Measurements from ENCODE around the gene HS3ST6.
"Not testable (repeated sequence)": the region's sequence is repeated elsewhere in the genome, so short reads cannot be mapped to it uniquely, and the experiment has no call there.

The HS3ST6 gene

DNA sequence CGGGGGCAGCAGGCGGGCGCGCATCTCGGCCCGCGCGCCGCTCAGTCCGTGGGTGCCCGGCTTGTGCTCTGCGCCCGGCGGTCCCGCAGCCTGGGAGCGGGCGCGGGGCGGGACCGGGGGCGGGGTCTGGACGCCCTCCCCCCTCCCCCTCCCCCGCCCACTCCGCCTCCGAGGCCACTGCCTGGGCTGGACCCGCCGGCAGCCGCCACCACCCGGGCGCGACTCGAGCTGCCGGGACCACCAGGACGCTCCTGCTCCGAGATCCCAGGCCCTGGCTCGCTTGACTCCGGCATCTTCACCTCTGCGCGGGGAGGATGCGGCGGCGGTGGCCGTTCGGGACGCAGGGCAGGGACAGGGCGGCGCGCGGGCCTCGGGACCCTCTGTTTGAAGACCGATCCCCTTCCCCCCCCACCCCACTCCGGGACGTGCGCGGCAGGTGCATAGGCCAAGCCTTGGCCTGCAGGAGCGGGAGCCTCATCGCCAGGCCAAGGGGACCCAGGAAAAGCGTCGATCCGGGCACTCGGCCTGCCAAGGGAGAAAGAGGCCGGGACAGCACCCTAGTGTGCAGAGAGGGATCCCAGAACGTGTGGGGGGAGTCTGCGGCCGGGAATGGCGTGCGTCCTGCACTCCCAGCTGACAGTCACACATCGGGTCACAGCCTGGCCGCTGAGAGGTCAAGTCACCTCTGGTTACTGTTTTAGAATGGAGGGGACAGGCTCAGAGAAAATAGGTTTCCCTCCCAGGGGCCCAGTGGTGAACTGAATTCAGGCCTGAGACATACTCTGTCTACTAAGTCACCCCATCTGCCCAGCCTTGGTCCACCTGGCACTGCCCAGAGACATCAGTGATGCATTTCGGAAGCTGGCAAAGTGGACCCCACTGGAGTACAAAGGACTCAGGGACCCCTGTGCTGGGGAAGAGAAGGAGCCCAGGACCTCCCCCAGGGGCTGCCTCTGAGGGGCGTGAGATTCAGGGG is at the start of gene HS3ST6:
HS3ST6 (minus strand) TSS at position 65 of the 976 bp plus-strand sequence. CDS start 92 bp downstream, outside the sequence.
- no peak for DNase-seq (ENCODE audit: low spot score)

DNA sequence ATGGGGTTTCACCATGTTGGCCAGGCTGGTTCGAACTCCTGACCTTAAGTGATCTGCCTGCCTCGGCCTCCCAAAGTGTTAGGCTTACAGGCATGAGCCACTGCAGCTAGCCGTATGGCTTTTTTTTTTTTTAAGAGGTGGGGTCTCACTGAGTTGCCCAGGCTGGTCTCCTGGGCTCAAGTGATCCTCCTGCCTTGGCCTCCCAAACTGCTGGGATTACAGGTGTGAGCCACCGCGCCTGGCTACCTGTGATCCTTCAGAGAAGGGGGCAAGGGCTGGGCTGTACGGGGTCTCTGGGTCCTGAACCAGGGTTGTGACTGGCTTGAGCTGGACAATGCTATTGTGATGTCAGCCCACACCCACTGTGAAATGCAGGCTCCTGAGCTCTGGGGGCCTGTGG is 48.2 kb upstream of the HS3ST6 start, which contains the start of gene RNF151:
RNF151 (plus strand) TSS at position 397 of the 400 bp plus-strand sequence. CDS start 26 bp downstream, outside the sequence.
- no peak for DNase-seq (ENCODE audit: low spot score)

DNA sequence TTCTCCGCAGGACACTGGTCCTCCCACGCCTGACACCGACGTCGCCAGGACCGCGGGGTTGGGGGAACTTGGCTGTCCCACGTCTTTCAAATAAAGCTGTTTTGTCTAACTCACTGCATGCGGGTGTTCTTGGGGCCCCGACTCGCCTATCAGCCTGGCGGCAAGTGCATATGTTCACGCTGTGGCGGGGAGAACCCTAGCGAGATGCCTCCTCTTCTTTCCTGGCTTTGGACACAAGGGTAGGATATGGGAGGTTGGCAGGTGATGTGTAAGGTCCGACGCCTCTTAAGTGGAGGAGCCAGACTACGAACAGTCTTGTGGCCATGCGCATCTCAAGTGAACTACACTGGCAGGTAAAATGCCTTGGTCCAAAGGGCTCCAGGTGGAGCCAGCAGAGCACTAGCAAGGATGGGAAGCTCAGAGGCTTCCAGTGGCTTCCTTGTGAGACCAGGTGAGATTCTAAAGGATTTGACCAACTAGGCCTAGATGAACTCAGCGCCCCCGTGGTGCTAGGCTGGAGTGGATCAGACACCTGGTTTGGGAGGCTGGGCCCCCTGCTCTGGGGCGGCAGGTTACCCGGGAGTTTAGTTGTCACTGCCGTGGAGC is 47.3 kb upstream of the HS3ST6 start:
- no peak for DNase-seq (ENCODE audit: low spot score)

DNA sequence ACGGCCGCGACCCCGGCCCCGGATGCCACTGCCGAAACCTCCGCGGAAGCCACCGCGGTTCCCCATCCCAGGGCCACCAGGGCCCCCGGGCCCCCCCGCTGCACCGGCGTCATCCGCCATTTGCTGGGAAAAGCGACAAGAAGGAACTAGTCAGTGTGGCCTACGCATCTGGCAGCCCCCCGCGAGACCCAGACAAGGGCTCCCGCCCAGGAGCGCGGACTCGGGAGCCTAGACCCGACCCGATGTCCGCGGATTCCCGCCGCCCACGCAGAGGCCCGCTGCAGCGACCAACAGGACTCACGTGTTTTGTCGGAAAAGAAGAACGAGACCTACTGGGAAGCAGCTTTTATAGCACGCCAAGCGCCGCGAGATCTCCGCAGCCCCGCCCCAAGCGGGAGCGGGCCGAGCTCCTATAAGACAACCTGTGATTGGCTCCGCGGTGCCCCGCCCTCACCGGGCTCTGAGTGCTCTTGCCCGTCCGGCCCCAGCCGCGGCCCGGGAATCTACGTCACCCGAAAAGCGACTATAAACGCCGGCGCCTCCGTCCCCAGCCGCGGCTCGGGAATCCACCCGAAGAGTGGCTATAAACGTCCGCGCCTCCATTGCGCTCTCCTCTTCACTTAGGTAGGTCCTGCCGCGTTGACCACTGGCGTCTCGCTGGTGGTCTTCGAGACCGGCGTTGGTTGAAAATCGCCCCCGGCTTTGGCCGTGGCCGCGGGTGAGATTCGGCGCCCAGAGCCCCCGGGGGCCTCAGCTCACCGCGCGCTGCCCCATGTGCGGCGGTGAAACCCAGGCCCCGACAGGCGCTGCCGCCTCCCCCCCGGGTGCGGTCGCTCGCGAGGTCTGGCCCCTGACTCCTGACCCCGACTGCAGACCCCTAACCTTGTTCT is 46.5 kb upstream of the HS3ST6 start, which contains the start of gene RPS2:
RPS2 (minus strand) TSS at position 321 of the 890 bp plus-strand sequence; CDS start at position 120, 201 bp downstream.
- peak; percentile 98 for DNase-seq (ENCODE audit: low spot score)

DNA sequence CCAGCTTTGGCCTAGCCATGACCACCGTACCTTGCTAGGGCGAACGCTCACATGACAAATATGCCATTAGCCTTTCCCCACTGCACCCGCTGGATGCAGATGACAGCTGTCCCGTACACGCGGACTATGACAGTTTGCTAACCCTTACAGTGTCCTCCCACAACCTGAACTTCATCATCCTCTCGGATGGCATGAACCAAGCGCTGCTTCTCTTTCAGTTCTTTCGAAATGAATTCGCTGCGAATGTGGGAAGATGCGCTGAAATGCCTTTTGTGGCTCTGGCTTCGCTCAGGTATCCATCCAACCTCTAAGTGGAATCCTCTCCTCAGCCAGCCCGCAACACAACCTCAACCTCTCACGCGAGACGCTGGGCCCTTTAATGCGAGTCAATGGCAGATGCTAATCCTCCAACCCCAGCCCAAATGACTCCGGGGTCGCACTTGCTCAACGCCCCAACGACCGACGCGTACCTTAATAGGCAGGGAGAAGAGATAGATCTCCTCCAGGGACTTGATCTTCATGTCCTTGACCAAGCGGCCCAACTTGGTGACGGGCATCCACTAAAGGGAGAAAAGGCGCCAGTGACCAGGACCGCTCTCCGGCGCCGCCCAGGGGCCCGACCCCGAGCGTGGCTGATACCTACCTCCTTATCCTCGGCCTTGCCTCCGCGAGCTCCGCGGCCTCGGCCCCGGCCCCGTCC is 45.7 kb upstream of the HS3ST6 start:
- no peak for DNase-seq (ENCODE audit: low spot score)

DNA sequence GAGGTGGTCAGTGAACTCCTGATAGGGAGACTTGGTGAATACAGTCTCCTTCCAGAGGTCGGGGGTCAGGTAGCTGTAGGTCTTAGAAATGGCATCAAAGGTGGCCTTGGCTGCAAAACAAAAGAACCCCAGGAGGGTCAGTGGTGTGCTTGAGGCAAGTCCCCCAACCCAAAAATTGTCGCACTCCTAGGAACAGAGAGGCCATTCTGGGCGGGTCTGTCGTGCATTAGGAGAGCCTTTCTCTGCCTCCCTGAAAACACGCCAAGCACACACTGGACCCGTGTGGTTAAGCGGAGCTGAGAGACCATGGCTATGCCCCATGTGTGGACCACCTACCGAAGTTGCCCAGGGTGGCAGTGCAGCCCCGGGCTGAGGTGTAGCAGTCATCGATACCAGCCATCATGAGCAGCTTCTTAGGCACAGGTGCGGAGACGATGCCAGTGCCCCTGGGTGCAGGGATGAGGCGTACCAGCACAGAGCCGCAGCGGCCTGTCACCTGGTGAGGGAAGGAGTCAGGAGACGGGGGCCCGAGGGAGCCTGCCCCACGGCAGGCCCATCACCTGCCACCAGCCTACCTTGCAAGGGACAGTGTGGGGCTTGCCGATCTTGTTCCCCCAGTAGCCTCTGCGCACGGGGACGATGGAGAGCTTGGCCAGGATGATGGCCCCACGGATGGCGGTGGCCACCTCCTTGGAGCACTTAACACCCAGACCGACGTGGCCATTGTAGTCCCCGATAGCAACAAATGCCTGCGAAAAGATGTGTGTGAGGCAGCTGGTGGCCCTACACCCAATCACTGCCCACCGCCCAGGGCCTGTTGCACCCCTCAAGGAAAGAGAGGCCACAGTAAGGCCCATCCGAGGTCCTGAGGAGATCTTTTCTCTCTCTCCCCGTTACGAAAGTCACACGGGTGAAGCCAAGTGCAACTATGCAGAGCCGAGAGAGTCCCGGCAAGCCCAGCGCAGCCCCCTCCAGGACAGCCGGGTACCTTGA is 44.2 kb upstream of the HS3ST6 start:
- DNase-seq (ENCODE audit: low spot score) = not testable (repeated sequence)

DNA sequence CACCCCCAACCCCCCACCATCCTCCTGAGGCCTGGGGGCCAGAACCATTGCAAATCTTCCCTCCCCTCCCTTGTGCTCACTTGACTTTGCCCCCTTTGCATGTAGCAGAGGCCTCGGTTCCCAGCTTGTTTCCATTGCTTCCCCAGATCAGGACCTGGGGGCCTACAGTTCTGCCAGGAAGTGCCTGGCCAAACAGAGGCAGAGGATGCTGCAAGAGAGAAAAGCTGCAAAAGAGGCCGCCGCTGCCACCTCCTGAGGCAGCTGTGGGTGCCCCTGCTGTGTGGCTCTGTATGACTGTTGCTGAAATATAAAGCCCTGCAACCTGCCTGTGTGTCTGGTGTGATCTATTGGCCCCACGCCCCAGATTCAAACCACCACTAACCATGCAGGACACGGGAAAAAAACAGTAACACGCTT is 43.4 kb upstream of the HS3ST6 start:
- no peak for DNase-seq (ENCODE audit: low spot score)

DNA sequence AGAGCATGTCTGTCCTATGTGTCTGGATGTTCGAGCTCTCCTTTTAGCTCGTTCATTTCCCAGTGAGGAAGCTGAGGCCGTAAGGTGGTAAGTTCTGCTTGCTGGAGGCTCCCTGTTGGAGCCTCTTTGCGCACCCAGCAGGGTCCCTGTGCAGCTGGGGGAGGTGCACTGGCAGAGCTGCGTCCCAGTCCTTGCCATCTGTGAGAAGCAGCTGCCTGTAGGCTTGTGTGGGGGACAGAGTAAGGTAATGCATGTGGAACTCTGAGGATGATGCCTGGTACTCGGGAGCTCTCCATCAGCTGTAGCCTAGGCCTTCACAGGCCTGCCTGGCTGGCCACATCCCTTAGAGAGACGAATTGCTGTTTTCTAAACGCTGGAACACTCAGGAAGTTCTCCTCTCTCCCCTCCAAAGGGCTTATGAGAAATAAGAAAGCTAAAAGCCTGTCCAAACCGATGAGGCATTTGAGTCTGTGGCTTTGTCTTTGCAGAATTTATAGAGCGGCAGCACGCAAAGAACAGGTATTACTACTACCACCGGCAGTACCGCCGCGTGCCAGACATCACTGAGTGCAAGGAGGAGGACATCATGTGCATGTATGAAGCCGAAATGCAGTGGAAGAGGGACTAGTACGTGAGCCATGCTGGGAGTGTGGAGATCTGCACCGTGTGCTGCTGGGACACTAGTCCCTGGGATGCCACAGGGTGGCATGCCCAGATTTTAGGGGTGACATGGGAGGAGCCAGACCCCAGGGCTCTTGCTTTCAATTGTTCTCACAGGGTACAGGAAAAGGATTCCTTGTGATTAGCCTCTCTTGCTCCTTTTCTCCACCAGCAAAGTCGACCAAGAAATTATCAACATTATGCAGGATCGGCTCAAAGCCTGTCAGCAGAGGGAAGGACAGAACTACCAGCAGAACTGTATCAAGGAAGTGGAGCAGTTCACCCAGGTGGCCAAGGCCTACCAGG is 42.7 kb upstream of the HS3ST6 start:
- DNase-seq (ENCODE audit: low spot score) = peak; percentile 72

DNA sequence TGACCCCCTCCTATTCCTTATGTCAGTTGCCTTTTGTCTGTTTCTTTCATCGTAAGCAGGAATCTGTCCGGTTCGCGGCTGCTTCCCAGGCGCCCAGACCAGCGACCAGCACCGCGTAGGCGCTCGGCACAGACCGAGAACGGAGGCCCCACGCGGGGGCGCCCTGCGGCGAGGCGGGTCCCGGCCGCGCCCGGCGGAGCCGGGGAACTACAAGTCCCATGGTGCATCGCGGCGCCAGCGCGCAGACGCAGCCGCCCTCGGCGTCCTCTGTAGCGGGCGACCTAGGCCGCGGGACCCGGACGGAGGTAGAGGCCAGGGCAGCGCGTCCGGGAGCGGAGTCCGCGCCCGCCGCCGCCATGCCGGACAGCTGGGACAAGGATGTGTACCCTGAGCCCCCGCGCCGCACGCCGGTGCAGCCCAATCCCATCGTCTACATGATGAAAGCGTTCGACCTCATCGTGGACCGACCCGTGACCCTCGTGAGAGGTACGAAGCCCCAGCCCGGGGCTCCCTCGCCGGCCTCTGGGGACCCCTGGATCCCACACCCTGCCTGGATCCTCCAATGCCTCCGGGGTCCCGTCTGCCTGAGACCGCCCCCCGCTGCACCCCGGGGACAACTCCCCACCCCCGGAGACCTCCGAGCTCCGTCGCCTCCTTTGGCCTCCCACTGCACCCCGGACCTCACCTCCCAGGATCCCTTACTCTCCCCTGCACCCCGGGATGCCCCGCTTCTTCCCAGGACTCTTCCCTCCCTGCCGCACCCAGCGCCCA is 41.2 kb upstream of the HS3ST6 start, which contains the start of gene NDUFB10:
NDUFB10 (plus strand) TSS at position 270 of the 771 bp plus-strand sequence; CDS start at position 357, 87 bp downstream.
- peak; percentile 87 for DNase-seq (ENCODE audit: low spot score)

DNA sequence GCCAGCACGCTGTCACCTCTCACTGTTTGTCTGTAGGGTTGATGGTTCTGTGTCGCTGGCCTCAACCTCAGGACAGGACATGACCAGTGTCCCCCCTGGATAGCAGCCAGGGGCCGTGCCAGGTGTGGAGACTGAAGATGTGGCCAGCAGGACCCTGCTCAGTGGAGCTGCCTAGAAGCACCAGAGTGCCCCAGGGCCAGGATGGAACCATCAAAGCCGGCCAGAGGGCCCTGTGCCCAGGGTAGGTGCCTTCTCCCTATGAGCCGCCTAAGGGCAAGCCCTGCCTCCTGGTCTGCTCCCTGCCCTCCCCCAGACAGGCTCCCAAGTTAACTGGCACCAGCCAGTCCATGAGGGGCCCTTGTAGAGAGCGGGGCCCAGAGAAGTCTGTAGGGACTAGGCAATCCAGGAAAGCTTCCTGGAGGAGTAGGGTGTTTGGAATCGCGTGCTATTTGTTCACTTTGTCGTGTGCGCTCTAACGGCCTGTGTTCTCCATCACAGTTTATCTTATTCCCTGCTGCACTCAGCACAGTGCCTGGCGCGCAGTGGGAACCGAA is 40.6 kb upstream of the HS3ST6 start:
- DNase-seq (ENCODE audit: low spot score) = no peak

DNA sequence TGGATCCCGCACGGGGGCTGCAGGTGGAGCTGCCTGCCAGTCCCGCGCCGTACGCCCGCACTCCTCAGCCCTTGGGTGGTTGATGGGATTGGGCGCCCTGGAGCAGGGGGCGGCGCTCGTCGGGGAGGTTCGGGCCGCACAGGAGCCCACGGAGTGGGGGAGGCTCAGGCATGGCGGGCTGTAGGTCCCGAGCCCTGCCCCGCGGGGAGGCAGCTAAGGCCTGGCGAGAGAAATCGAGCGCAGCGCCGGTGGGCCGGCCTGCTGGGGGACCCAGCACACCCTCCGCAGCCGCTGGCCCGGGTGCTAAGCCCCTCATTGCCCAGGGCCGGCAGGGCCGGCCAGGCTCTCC is 39.9 kb upstream of the HS3ST6 start:
- DNase-seq (ENCODE audit: low spot score) = not testable (repeated sequence)

DNA sequence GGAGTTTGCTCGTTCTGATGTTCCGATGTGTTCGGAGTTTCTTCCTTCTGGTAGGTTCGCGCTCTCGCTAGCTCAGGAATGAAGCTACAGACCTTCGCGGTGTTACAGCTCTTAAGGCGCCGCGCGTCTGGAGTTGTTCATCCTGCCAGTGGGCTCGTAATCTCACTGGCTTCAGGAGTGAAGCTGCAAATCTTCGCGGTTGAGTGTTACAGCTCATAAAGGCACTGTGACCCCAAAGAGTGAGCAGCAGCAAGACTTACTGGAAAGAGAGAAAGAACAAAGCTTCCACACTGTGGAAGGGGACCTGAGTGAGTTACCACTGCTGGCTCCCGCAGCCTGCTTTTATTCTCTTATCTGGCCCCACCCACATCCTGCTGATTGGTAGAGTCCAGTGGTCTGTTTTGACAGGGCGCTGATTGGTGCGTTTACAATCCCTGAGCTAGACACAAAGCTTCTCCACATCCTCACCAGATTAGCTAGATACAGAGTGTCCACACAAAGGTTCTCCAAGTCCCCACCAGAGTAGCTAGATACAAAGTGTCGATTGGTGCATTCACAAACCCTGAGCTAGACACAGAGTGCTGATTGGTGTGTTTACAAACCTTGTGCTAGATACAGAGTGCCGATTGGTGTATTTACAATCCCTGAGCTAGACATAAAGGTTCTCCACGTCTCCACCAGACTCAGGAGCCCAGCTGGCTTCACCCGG is 39.4 kb upstream of the HS3ST6 start:
- not testable (repeated sequence) for DNase-seq (ENCODE audit: low spot score)

DNA sequence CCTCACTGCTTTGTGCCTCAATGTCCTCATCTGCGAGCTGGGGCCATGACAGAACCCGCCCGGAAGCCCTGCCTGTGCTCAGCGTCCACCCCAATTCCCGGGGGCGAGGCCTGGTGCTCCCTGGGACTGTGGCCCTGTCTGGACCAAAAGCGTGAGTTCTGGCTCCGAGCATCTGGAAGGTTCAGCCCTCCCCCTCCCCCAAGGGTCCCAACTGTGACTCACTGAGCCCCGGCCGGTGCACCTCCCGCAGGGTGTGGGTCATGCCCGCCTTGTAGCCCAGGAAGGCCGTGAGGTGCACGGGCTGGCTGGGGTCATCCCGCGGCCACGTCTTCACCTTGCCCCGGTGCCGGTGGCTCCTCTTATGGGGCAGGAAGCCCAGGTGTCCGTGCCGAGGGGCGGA is 35.5 kb upstream of the HS3ST6 start:
- DNase-seq (ENCODE audit: low spot score) = no peak

DNA sequence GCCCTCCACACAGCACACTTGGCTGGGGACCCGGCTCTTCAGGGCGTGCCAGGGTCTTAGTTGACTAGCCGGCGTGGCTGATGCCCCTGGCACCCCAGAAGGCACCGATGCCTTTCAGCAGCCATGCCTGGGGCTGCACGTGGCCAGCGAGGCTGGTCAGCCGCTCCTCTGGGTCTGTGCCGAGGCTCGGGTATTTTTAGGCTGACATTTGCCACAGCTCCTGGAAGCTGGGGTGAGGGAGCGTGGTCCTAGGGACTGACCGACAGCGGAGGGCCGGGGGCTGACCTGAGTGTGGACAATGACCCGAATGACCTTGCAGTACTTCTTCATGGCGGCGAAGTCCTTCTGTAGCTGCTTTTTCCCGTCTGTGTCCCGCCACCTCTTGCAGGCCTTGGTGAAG is 32.3 kb upstream of the HS3ST6 start:
- DNase-seq (ENCODE audit: low spot score) = no peak

DNA sequence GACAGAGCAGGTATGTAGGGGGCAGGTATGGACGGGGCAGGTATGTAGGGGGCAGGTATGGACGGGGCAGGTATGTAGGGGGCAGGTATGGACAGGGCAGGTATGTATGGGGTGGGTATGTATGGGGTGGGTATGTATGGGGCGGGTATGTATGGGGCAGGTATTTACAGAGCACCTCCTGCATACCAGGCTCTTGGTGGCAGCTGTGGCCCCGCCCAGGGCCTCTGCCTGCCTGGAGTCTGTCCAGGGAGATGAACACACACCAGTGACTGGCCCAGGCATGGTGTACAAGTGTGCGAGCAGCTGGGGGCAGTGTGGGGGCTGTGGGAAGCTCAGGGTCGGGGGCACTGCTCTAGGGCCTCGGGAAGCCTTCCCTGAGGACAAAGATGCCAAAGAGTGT is 31.8 kb upstream of the HS3ST6 start:
- DNase-seq (ENCODE audit: low spot score) = no peak

DNA sequence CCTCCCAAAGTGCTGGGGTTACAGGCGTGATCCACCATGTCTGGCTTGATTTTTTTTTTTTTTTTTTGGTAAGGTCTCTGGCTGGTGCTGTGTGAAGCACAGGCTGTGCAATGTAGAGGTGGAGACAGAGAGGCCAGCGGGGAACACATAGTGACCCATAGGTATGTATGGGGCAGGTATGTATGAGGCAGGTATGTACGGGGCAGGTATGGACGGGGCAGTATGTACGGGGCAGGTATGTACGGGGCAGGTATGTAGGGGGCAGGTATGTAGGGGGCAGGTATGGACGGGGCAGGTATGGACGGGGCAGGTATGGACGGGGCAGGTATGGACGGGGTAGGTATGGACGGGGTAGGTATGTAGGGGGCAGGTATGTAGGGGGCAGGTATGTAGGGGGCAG is 31.3 kb upstream of the HS3ST6 start:
- DNase-seq (ENCODE audit: low spot score) = no peak

DNA sequence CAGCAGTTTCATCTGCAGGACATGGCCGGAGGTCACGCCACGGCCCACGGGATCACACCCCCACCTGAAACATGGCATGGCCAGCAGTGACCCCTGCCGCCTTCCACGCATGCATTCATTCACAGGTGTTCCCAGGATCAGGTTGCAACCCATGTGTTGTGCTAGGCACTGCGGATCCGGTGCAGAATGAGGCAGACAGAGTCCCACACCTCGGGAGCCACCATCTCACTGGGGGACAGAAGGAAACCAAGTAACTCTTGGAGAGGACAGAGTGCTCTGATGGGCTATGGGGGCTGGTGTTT is 29.1 kb upstream of the HS3ST6 start:
- DNase-seq (ENCODE audit: low spot score) = no peak
